Astrocyte of the cerebellum (primary cell): ENCODE measurements around the gene ATG2B.

Experiments
- DNase-seq: peaks from one replicate; pipeline ENCODE4 v3.0.0-alpha.2; 2011; ENCODE audit warnings: low read depth
- H3K4me3 ChIP-seq: 2 replicates; pipeline ENCODE4 v1.5.1; 2011; ENCODE audit warnings: mild to moderate bottlenecking, low read depth, low read length, moderate library complexity
- in situ Hi-C: cut with HindIII; loops from 2 replicates; pipeline ENCODE4 v1.10.0; 2017; ENCODE audit warnings: low sequenced_read_pairs
- TF ChIP-seq, protein P1 (sequence below): IDR thresholded peaks from 2 replicates; pipeline ENCODE4 v1.5.1; 2012; ENCODE audit warnings: low read length, low read depth, moderate library complexity, mild to moderate bottlenecking; ENCODE audit errors: missing control alignments

ATG2B gene

DNA sequence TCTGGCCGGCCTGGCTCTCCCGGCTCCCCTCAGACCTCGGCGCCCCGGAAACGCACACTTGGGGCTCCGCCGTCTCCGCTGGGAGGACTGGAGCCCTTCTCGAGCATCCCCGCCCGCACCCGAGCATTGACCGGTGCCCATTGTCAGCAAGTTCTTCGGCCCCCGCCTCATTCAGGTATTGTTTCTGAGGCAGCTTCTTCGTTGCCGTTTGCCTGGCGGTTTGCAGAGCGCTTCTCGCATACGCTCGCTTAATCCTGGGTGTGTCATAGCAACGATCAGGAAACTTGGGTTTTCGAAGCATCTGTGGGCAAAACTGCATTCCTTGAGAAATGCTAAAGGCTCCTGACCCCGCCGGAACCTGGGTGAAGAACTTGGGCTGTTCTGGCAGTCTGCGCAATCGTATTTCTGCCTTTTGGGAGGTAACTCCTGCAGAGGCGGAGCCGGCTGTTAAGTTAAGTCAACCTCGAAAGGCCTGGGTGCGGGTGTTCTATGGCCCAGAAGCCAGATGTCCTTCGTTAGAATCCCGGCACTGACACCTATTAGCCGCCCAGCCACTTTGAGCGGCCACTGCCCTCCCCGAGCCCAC lies 703 bp upstream of the ATG2B start:
- in situ Hi-C loops, result no loop called here
- TF ChIP-seq, protein P1, sequence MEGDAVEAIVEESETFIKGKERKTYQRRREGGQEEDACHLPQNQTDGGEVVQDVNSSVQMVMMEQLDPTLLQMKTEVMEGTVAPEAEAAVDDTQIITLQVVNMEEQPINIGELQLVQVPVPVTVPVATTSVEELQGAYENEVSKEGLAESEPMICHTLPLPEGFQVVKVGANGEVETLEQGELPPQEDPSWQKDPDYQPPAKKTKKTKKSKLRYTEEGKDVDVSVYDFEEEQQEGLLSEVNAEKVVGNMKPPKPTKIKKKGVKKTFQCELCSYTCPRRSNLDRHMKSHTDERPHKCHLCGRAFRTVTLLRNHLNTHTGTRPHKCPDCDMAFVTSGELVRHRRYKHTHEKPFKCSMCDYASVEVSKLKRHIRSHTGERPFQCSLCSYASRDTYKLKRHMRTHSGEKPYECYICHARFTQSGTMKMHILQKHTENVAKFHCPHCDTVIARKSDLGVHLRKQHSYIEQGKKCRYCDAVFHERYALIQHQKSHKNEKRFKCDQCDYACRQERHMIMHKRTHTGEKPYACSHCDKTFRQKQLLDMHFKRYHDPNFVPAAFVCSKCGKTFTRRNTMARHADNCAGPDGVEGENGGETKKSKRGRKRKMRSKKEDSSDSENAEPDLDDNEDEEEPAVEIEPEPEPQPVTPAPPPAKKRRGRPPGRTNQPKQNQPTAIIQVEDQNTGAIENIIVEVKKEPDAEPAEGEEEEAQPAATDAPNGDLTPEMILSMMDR, result no peak
- no peak for DNase-seq
- peak overlapping the region; percentile 99 for H3K4me3 ChIP-seq

DNA sequence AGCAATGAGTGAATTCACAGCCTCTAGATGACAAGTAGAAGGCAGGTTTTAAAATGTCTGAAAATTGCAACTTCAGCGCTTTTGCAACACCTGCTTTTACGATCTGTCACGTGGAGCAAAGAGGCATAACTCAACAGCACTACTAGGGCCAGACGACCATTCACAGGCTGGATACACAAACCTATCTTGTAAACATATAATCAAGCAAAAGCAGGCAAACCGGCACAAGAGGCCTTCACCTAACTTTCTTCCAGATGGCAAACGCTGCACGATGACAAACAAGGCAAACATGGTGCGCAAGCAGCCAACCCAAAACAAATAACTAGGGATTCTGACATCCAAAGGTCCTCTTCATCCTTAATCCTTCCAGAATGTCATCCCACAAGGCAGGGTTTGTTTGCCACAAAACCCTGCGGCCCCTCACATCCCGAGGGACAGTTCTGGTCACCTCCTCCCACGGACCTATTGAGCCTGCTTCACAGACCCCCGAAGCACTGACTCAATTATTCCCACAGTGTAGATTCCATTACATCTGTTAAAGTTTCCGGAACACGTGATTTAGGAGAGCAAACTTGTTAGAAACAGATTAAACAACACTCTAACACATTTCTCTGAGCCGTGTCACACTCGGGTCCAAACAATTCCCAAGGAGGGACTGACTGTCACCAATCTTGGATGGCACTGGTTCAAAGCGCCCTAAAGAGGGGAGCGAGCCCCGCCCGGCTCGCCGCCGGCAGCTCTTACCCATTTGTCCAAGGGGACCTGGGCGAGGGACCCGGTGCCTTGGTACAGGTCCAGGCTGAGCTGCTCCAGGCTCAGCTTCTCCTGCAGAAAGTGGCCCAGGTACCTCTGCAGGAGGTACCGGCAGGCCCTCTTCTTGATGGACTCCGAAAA lies 823 bp downstream of the ATG2B start:
- no peak for DNase-seq
- in situ Hi-C loops, result no loop called here
- peak overlapping the region; percentile 99 for H3K4me3 ChIP-seq
- TF ChIP-seq, protein P1, result no peak

DNA sequence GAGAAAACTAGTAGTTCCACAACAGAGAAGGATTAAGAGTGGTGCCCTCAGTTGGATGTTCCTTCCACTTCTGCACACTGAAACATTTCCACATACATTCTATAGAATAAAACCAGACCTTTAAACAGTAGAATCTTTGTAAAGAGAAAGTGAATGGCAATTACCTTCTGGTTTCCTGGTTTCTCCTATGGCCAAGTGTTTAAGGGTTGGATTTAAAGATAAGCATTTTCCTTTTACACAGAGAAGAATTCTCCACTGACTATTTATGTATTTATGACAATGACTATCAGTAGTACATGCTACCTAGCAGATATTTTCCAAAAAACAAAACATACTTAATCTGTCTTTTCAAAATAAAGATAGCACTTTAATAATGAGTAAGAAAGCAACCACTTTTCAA lies 3.2 kb downstream of the ATG2B start:
- TF ChIP-seq, protein P1, result no peak
- no peak for DNase-seq
- no peak overlapping the region for H3K4me3 ChIP-seq
- in situ Hi-C loops, result no loop called here

DNA sequence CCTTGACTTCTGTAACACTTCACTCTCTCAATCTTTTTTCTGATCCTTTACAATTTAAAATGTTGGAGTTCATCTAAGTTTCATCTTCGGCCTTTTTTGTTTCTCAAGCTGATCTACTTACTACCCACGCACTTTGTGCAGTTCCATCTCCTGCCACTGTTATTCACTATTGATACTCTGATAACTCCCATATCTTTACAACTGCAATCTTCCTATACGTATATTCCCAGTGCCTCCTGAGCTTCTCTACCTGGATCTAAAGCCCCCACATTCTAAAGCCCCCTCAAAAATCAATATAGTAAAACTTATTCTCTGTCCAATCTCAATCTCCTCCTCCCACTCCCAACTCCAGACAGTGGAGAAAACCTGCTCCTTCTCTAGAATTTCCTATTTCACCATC lies 5.9 kb downstream of the ATG2B start:
- no peak overlapping the region for H3K4me3 ChIP-seq
- TF ChIP-seq, protein P1, result no peak
- in situ Hi-C loops, result no loop called here
- no peak for DNase-seq

DNA sequence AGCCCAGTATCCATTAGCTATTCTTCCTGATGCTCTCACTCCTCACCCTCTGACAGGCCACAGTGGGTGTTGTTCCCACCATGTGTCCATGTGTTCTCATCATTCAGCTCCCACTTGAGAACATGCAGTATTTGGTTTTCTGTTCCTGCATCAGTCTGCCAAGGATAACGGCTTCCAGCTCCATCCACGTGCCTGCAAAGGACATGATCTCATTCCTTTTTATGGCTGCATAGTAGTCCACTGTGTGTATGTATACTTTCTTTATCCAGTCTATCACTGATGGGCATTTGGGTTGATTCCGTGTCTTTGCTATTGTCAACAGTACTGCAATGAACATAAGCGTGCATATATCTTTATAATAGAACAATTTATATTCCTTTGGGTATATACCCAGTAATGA lies 8.9 kb downstream of the ATG2B start:
- H3K4me3 ChIP-seq, result no peak overlapping the region
- in situ Hi-C loops, result no loop called here
- TF ChIP-seq, protein P1, result no peak
- DNase-seq, result no peak

DNA sequence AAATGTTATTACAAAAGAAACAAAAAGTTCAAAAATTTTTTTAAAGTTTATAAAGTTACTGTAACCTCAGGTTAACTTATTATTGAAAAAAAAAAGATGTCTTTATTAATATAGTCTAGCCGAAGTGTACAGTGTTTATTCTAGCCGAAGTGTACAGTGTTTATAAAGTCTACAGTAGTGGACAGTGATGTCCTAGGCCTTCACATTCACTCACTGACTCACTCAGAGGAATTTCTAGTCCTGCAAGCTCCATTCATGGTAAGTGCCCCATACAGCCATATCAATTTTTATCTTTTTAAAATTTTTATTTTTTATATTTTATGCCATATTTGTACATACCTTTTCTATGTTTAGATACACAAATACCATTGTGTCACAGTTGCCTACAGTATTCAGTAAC lies 10.4 kb downstream of the ATG2B start:
- in situ Hi-C loops, result no loop called here
- no peak overlapping the region for H3K4me3 ChIP-seq
- no peak for DNase-seq
- TF ChIP-seq, protein P1, result no peak
